ENCODE data around the gene LRRC27.

The LRRC27 gene

DNA sequence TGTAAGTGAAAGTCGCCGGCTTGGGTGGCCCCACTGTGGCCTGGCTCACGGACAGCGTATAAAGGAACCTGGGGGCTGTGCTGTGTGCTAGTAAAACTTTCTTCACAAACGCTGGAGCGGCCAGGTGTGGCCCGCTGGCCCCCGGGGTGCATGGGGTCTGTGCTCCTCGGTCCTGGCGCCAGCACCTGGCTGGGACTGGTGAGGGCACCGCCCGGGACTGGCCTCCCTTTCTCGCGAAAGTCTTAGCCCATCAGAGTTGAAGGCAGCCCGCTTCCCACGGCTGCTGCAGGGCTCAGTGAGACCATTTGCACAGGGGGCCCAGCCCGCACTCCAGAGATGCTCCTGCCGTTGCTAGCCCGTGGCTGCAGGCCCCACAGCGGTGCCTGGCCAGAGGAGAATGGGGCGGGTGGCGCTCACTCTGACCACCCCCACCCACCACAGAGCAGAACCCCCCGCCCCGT, 70.8 kb downstream of the LRRC27 start:
- no peak for DNase-seq (ENCODE audit: low read depth)

DNA sequence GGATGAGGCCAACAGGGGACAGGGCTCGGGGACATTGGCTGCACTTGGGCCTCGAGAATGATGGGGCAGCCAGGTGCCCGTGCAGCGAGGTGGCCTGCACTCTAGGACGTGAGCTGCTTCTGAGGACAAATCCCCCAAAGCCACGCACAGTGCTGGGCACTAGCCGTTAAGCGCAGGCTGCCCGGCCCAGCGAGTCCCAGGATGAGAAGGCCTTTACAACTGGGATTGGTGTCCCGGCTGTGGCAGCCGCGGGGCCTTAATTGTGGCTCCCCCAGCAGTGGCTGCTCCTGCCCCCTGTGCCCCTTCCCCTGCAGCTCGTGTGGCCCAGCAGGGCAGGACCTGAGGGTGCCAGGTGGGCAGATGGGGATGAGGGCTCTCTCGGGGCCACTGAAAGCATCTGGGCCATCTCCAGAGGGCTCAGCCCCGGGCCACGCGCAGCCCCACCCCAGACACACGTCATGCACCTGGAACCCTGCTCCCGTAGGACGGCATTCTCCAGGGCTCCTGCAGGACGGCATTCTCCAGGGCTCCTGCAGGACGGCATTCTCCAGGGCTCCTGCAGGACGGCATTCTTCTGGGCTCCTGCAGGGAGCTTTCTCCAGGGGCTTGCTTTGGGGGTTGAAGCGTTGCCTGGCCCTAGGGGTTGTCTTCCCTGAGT, 71.6 kb downstream of the LRRC27 start:
- DNase-seq (ENCODE audit: low read depth): no peak

DNA sequence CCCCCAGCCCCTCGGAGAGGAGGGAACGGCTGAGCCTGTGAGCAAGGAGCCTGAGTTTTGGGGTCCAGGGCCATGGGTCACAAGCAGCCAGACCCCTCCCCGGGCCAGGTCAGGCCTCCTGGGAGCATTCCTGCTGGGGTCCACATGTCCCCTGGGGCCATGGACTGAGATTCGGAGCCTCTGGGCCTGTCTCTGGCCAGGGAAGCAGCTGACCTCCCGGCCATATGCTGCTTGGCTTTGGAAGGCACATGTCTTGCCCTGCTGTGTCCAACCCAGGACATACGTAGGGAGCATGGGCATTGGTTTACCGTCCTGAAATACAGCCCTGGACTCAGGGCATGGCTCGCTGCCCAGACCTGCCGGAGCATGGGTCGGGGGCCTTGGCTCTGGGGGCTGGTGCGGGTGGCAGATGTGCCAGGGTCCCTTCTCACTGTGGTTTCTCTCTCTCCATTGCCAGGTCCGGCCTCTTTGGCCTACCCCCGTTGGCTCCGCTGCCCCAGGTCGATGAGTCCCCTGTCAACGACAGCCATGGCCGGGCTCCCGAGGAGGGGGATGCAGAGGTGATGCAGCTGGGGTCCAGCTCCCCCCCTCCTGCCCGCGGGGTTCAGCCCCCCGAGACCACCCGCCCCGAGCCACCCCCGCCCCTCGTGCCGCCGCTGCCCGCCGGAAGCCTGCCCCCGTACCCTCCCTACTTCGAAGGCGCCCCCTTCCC, 72.3 kb downstream of the LRRC27 start:
- no peak for DNase-seq (ENCODE audit: low read depth)

DNA sequence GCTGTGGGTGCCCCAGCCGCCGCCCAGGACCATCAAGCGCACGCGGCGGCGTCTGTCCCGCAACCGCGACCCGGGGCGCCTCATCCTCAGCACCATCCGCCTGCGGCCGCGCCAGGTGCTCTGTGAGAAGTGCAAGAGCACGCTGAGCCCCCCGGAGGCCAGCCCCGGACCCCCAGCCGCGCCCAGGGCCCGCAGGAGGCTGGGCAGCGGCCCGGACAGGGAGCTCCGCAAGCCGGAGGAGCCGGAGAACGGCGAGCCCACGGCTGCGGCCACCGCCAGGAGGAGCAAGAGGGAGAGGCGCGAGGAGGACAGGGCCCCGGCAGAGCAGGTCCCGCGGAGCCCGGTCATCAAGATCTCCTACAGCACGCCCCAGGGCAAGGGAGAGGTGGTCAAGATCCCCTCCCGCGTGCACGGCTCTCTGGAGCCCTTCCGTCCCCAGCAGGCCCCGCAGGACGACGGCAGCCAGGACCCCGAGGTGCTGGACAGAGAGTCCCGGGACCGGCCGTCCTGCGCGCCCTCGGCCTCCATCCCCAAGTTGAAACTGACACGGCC, 73.0 kb downstream of the LRRC27 start:
- no peak for DNase-seq (ENCODE audit: low read depth)

DNA sequence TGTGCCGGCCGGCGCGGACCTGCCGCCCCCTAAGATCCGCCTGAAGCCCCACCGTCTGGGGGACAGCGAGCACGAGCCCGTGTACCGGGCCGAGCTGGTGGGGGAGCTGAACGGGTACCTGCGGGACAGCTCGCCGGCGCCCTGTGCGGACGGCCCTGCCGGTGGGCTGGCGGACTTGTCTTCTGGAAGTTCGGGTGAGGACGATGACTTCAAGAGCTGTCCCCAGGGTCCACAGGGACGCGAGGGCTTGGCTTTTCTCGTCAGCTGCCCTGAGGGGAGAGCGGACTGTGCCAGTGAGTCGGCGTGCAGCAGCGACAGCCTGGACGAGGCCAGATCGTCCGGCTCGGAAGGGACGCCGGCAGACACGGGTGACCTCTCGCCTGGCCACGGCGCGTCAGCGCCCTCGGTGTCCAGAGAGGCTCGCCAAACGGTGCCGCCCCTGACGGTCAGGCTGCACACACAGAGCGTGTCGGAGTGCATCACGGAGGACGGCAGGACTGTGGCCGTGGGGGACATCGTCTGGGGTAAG, 73.5 kb downstream of the LRRC27 start:
- no peak for DNase-seq (ENCODE audit: low read depth)

DNA sequence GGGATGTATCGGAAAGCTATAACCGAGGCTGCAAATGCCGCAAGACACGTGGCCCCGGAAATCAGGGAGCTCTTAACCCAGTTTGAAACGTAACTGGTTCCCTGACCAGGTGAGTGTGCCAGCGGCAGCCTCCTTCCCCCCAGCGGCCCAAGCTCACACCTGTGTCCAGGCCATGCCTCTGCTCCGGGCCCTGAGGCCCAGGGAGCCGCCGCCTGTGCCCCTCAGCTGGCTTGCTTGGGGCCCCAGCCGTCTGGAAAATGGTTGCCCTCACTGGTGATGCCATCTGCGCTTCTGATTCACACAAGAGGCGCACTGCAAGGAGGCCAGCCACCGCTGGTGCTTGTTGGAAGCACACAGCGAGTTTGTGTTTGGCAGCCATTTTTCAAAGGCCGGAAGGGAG, 74.2 kb downstream of the LRRC27 start:
- no peak for DNase-seq (ENCODE audit: low read depth)

DNA sequence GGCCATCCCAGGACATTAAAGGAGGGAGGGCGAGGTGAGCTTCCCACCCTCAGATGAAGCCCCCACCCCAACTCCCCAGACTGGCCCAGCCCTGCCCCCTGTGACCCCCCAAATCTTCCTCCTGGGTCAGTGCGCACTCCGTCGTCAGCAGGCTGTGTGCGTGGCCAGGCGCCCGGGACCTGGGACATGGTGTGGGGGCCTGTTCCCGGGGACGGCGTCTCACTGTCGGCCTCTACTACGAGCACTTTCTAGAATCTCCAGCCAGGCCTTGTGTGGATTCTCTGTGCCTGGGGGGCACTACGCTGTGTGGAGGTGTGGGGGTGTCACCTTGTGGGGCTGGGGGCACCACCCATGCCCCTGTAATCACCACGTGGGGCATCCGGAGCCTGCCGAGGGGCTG, 74.8 kb downstream of the LRRC27 start:
- DNase-seq (ENCODE audit: low read depth): no peak

DNA sequence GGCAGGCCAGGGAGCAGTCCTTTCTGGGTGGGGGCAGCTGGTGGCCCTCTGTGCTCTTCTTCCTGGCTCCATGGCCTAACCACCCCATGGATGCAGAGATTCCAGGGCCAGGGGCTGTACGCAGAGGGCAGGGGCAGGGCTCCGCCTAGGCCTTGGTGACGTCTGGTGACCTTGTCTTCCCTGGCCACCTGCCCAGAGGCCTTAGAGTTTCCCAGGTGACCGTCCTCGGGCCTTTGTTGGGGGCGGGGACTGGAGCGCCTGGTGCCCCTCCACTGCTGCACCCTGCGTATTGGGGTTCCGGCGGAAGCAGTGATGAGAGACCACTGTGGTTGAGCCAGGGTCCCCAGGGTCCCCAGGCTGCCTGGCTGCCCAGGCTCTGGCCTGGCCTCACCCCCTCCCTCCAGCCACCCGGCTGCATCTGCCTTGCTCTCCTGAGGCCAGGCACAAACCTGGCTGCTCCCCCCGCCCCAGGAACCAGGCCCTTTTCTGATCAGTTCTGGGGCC, 75.3 kb downstream of the LRRC27 start:
- DNase-seq (ENCODE audit: low read depth): no peak

DNA sequence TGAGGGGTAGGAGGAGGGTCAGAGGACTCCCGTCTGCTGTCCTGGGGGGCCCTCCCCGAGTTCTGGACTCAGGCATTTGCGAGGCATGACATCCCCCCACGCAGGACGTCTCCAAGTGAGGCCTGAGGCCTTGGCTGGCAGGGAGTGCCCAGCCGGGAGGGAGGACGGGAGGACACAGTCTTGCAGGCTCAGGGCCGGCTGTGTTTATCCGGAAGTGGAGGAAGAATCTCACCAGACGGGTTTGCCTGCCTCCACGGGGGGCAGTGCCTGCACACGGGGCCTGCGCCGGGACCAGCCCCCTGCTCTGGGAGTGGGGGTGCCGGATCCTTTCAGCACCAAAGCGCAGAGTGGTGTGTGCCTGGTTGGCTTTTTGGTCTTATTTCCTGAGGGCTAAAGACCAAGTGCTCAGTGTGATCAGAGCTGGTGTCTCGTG, 75.9 kb downstream of the LRRC27 start:
- no peak for DNase-seq (ENCODE audit: low read depth)

DNA sequence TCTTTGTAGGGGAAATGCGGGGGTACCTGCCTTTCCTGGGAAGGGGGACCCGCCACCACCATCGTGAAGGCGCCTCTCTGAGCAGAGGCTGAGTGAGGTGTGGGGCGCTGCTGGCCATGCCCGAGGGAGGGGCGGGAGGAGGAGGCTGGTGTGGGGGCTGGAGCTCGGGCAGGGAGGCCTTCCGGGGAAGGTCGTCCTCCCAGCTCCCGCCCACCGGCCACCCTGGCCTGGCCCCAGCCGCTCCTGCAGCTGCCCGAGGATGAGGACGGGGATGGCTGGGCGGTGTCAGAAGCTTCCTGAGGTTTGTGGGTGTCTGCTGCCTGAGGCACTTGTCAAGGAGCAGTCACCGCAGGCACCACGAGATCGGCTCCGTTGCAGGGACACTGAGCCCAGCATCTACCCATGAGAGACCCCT, 76.4 kb downstream of the LRRC27 start:
- no peak for DNase-seq (ENCODE audit: low read depth)

DNA sequence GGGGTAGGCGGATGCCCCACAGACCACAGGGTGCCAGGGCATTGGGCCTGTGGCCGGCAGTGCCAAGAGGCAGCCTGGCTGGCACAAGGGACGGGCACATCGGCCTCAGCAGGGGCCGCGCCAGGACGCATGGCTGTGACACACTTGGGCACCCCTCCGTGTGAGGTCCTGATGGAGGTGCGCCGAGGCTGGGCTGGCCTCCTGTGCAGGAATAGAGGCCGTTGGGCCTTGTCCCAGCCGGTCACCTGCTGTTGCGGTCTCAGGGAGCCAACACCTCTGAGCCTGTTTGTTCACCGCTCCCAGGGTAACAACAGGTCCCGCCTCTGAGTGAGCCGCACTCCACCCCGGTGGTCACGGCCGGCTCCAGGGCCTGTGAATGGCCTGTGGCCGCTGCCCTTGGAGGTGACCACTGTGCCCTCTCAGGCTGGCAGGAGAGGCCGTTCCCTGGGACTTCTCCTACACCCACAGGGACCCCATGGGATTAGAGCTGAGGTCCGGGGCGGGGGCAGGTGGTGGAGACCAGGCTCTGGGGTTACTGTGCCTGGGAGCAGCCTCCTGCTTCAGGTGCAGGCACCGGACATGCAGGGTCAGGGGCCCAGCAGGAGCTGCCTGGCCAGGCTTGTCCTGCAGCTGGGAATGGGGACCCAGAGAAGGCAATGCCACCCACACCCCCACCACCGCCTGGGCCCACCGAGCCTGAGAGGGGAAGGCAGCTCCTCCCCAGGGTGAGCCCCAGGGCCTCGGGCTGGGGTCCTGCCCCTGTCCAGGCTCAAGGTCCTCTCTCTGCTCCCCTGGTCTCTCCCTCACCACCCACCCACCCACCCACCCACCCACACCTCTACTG, 77.1 kb downstream of the LRRC27 start:
- DNase-seq (ENCODE audit: low read depth): no peak

DNA sequence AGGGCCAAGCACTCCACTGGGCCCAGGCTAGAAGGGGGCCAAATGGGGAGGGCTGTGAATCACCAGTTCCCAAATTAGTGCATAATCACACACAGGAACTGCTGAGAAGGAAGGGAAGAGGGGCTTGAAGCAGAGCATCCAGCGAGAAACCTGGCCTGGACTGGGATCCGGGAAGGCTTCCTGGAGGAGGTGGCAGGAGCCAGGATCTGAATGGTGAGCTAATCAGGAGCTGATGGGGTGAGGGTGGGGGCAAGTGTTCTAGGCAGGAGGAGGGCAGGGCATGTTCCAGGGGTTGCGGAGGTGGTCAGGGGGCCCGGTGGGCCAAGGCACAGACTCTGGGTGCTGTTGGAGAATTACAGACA, 77.7 kb downstream of the LRRC27 start:
- no peak for DNase-seq (ENCODE audit: low read depth)

DNA sequence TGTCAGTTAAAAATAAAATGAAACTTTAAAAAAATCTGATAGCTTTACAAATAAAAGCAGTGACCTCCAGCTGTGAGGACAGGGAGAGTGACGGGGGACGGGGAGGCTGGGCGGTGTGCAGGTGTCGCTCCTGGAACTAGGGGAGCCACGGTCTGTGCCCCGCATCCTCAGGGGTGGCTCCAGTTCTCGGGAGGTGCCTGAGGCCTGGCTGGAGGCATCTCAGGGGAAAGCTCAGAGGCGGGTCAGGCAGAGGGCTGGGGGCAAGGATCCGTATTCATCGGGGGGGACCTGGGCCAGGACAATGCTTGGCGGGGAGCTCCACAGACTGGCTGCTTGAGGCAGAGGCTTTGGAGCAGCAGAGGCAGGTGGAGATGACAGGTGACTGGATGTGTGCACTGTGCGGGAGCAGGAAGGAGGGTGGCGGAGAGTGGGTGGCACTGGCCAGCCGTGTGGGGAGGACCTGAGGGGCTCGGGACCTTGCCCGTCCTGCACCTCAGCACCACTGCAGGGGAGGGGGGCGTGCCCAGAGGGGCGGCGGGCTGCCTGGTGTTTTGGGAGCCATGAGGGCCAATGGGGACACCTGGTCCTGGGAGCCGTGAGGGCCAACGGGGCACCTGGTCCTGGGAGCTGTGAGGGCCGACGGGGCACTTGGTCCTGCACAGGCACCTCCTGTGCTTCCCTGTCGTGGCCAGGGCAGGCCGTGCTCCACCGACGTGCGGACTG, 78.2 kb downstream of the LRRC27 start:
- DNase-seq (ENCODE audit: low read depth): no peak

DNA sequence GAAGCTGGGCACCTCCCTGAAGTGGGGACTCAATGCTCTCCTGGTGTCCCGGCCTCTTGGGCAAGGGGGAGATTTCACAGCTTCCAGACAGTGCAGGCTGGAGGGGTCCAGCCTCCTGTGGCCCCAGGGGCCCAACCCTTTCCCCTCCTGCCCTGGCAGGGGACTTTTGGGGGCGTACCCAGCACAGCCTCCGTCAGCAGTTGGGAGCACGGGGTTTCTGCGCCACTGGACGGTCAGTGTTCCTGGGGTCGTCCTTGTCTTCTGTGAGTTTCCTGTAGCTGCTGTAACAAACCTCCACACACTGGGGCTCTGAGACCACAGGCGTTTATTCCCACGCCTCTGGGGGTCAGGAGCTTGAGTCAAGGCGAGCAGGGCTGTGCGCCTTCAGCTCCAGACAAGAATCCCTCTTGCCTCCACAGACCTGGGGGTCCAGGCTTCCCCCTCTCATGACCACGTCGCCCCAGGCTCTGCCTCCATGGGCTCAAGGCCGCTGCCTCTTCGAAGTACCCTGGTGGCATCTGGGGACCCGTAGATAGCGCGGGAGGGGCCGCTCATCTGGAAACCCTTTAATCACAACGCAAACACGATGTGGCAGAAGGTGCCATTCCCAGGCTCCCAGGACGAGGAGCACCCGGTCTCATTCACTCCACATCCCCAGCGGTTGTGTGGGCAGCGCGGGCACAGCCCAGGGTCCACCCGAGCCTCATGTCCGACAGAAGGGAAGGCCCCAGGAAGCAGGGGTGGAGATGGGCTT, 79.0 kb downstream of the LRRC27 start:
- DNase-seq (ENCODE audit: low read depth): no peak

DNA sequence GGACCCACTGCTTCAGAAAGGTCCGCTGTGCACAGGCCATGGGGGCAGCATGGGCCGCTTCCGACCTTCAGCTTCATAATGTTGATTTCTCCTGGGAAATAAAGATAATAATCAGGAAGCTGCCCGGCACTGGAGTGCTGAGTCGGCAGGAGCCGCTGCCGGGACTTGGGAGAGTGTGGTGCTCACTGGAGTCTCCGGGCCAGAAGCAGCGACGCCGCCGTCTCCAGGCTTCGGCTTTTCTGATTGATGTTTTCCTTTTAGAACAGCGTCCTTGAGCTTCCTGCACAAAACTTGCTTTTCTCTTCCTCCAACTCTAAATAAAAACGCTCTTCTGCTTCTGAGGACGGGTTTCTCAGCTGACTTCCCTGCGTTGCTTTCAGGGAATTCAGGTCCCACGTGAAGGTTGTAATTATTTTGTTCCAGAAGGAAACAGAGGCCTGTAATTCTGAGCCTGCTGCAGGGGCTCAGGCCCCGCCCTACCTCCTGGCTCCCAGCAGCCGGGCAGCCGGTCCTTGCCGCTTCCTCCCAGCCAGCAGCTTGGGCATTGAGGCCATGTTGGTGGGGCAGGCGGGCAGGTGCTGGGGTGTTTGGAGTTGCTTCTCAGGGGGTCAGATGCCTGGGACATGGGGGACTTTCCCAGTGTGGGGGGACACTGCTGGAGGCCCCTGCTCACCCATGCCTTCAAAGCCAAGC, 79.7 kb downstream of the LRRC27 start:
- no peak for DNase-seq (ENCODE audit: low read depth)

DNA sequence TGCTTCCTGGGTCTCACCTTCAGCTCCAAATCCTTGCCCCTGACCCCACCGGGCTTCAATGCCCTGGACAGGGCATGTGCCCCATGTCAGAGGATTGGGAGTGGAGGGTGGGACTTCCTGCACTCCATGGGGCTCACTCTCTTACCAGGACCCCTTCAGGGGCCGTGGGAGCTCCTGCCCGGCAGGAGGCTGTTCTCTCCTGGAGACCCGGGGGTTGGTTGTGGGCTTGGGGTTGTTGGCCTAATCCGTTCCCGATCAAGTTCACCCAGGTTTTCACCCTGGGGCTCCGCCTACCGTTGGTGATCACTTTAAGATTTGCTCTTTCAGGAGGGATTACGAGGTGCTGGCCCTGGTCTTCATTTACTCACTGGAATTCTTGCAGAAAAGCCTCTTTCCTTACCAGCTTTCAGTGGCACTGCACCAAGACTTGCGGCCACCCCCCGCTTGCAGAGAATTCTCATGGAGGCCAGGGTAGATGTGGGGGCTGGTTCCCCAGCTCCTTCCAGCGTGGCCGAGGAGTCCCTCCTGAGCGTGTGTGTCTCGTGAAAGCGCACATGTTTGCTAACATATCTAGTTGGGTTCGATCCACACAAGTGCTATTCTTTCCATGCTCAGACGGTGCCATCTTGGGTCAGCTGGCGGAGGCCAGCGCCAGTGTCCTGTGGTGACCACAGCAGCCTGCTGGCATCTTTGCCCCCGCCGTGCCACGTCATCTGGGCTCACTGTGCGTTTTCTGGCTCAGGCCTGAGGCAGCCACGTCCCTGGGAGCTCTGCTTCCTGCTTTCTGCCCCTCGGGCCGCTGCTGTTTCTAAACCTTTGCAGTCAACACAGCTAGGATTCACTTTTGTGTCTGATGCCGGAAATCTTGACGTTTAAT, 80.6 kb downstream of the LRRC27 start:
- no peak for DNase-seq (ENCODE audit: low read depth)

DNA sequence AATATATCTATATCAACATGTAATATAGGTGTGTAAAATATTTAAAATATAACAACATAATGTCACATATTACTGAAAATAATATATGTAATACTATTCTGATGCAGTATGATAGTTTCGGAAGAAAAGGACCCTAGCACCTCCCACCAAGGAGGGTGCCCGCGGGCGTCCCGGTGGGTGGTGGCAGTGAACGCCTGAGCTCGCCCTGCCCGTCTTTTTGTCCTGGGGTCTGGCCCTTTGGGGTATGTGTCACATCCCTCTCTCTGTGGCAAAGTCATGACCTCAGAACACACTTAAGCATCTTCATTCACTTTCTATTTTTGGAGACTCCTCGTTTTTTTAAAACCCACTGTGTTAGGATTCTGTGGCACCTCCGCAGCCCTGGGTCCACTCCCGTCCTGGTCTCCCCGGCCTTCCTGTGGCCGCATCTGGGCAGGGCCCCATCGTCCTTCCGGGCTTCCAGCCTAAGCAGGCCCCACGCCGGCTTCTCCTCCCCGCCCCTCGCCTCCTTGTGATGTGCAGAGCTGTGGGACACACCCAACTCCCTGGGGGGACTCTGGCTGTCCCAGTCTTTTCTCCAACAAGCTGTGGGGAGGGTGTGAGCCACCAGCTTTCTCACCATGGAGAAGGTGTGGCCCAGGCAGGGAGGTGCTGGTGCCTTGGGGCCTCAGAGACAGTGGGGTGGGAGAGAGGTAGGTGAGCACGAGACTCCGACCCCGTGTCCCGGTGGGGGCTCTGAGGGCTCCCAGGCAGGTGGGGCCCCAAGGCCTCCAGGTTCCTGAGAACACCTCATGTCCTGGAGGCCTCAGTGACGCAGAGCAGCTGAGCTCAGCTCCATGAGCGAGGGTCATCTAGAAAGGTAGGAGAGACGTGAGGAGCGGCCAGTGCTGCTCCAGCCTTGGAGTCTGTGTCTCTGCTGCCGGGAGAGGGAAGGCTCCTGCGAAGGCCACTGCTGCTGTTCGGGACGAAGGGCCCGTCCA, 81.5 kb downstream of the LRRC27 start:
- no peak for DNase-seq (ENCODE audit: low read depth)
